B cell (primary cell): ENCODE results near the gene TAS2R3. TPM values are rescaled to one million over a fixed set of nuclear protein-coding genes. Genes with fewer than 3 reads are reported as not detected.

Source experiments
- ATAC-seq: fragments of 200-7000 bp; cut with Tn5 transposase; one replicate; pipeline ENCODE4 v1.10.0; 2021; ENCODE audit warnings: low read depth, mild to moderate bottlenecking, moderate number of reproducible peaks, moderate library complexity
- CTCF ChIA-PET: fragments of 350-600 bp; sonication (Branson Sonifier 250); formaldehyde crosslinking; loops from one replicate; lab custom pipeline; 2021; ENCODE audit warnings: antibody characterized with exemption, inconsistent platforms; lab: Charles Lee
- POLR2A ChIA-PET: fragments of 350-600 bp; sonication (Branson Sonifier 250); formaldehyde crosslinking; loops from one replicate; lab custom pipeline; 2021; ENCODE audit warnings: antibody characterized with exemption; lab: Charles Lee
- DNase-seq: peaks from one replicate; pipeline ENCODE4 v3.0.0; 2013
- H2AFZ ChIP-seq: 2 replicates; pipeline ENCODE4 v1.6.1; 2012; ENCODE audit warnings: mild to moderate bottlenecking, low read depth, low read length; ENCODE audit not compliant: insufficient read depth, poor library complexity, severe bottlenecking
- H3K27ac ChIP-seq, 2 donors: 1 replicate in 1 of 2; 2 replicates in 1 of 2; pipeline ENCODE4 v1.5.1; 2012 to 2013; ENCODE audit warnings: low read length in 2 of 2, mild to moderate bottlenecking in 2 of 2, moderate library complexity in 1 of 2
- H3K27me3 ChIP-seq, 4 experiments: fragments of 200-600 bp in 1 of 4; sonication (generic) in 1 of 4; replicated peaks in 1 of 4; 1 replicate in 2 of 4; 2 replicates in 2 of 4; pipeline versions ENCODE4 v1.6.1 to v1.7.0; 2013 to 2016; ENCODE audit warnings: low read length in 3 of 4, mild to moderate bottlenecking in 2 of 4, mixed read lengths in 1 of 4, moderate library complexity in 1 of 4; ENCODE audit not compliant: insufficient read depth in 4 of 4, control insufficient read depth in 3 of 4; ENCODE audit errors: control extremely low read depth in 1 of 4
- H3K36me3 ChIP-seq, 2 experiments: replicated peaks in 1 of 2; 1 replicate in 1 of 2; 2 replicates in 1 of 2; pipeline versions ENCODE4 v1.6.1 to v1.7.1; 2013; ENCODE audit warnings: low read length in 1 of 2; ENCODE audit not compliant: insufficient read depth in 2 of 2, control insufficient read depth in 1 of 2; ENCODE audit errors: control extremely low read depth in 1 of 2, extremely low read depth in 1 of 2
- H3K4me1 ChIP-seq, 2 donors: fragments of 200-600 bp in 1 of 2; sonication (generic) in 1 of 2; 1 replicate in 1 of 2; 2 replicates in 1 of 2; pipeline versions ENCODE4 v1.5.1 to v1.6.1; 2013 to 2017; ENCODE audit warnings: low read length in 2 of 2; ENCODE audit not compliant: control insufficient read depth in 2 of 2, insufficient read depth in 2 of 2
- H3K4me2 ChIP-seq: replicated peaks from 2 replicates; pipeline ENCODE3; 2012; ENCODE audit warnings: mild to moderate bottlenecking, low read depth, low read length; ENCODE audit not compliant: poor library complexity, severe bottlenecking
- H3K4me3 ChIP-seq, 5 experiments: fragments of 200-600 bp in 1 of 5; sonication (generic) in 1 of 5; 1 replicate in 3 of 5; 2 replicates in 2 of 5; pipeline versions ENCODE4 v1.5.1 to v1.7.0; 2011 to 2016; ENCODE audit warnings: low read length in 4 of 5, mild to moderate bottlenecking in 4 of 5, low read depth in 2 of 5, control low read depth in 1 of 5, moderate library complexity in 1 of 5; ENCODE audit not compliant: insufficient read depth in 1 of 5; ENCODE audit errors: control extremely low read depth in 1 of 5, extremely low read depth in 1 of 5
- H3K79me2 ChIP-seq: fragments of 200-600 bp; sonication (generic); one replicate; pipeline ENCODE4 v1.6.0; 2016; ENCODE audit warnings: low read length; ENCODE audit not compliant: control insufficient read depth, insufficient read depth
- H3K9ac ChIP-seq: fragments of 200-600 bp; sonication (generic); 2 replicates; pipeline ENCODE4 v1.6.1; 2017; ENCODE audit warnings: mild to moderate bottlenecking, low read length, moderate library complexity
- H3K9me3 ChIP-seq, 3 donors: one replicate each; pipeline versions ENCODE4 v1.6.1 to v1.7.1; 2013; ENCODE audit warnings: low read length in 2 of 3; ENCODE audit not compliant: control insufficient read depth in 2 of 3, insufficient read depth in 1 of 3; ENCODE audit errors: control extremely low read depth in 1 of 3
- H4K20me1 ChIP-seq: 2 replicates; pipeline ENCODE4 v1.6.0; 2012; ENCODE audit warnings: mild to moderate bottlenecking, low read length; ENCODE audit not compliant: insufficient read depth, control insufficient read depth, poor library complexity, severe bottlenecking
- H3K27ac Mint-ChIP-seq: one replicate; pipeline ENCODE4 v1.8.0; 2021; ENCODE audit warnings: mixed read lengths
- H3K27me3 Mint-ChIP-seq: one replicate; pipeline ENCODE4 v1.8.0; 2021; ENCODE audit warnings: mixed read lengths
- H3K4me1 Mint-ChIP-seq: one replicate; pipeline ENCODE4 v1.8.0; 2021; ENCODE audit warnings: mixed read lengths
- H3K4me3 Mint-ChIP-seq: one replicate; pipeline ENCODE4 v1.8.0; 2021; ENCODE audit warnings: mixed read lengths
- H3K9me3 Mint-ChIP-seq: one replicate; pipeline ENCODE4 v1.8.0; 2022; ENCODE audit warnings: mixed read lengths; ENCODE audit not compliant: insufficient read depth
- CTCF ChIP-seq: fragments of 200-600 bp; IDR thresholded peaks from one replicate; pipeline ENCODE4 v1.8.0; 2022; ENCODE audit warnings: antibody characterized with exemption, mild to moderate bottlenecking
- EZH2 ChIP-seq: IDR thresholded peaks from 2 replicates; pipeline ENCODE4 v1.6.1; 2012; ENCODE audit warnings: borderline replicate concordance, low read depth, mild to moderate bottlenecking, moderate library complexity, low read length; ENCODE audit not compliant: insufficient read depth, poor library complexity, severe bottlenecking
- whole genome bisulfite sequencing: methylation state at CpG from one replicate; pipeline ENCODE4 v1.1.5; 2013; ENCODE audit warnings: missing lambda C conversion rate; ENCODE audit not compliant: insufficient coverage; 5-methylcytosine and 5-hydroxymethylcytosine counted together
- intact Hi-C: fragments of 100-400 bp; cut with micrococcal nuclease; formaldehyde crosslinking; loops from one replicate; pipeline ENCODE4 v1.10.0; 2022
- polyA plus RNA-seq: library from polyadenylated mRNA; depleted of rRNA; stranded (reverse); fragments of >200 nt; gene quantifications from 2 replicates; pipeline ENCODE4 v1.2.3, GENCODE V29; 2012
- total RNA-seq, 2 donors: library from RNA; stranded (reverse); fragments of 120-200 nt in 1 of 2; gene quantifications; 1 replicate in 1 of 2; 2 replicates in 1 of 2; pipeline versions ENCODE4 v1.2.3 to v1.2.4, GENCODE V29; 2013 to 2022

The TAS2R3 gene
- total and polyA plus RNA-seq, 2 donors (not counting 1 experiment from before 2014, with no cell fraction given), result 8.6 TPM; not detected in 1

- no CpG with 5 or more reads among the region's 1 CpG for WGBS
- TF ChIP-seq EZH2 (no peak), CTCF (no peak)
- Histone ChIP-seq H3K4me2 (no peak overlapping the region), H3K27me3 (no peaks in the 10 kb centered on the region), H3K36me3 (peaks cover 21 to 64% of the 10 kb centered on the region in 2 experiments), H4K20me1 (peaks cover 6% of the 10 kb centered on the region), H3K27ac (no peak overlapping the region), H3K9ac (no peak overlapping the region), H3K4me1 (peaks cover 16 to 18% of the 10 kb centered on the region in 2 donors), H3K9me3 (no peaks in the 10 kb centered on the region), H2AFZ (no peak overlapping the region), H3K4me3 (no peak overlapping the region), H3K79me2 (peaks cover 27% of the 10 kb centered on the region)
- Mint-ChIP-seq H3K4me3 (no peak overlapping the region), H3K27me3 (no peaks in the 10 kb centered on the region), H3K27ac (no peak overlapping the region), H3K4me1 (peaks cover 35% of the 10 kb centered on the region), H3K9me3 (no peaks in the 10 kb centered on the region)
- no peak for DNase-seq
- ChIA-PET POLR2A (no interaction called here), CTCF (interaction anchor here (1.0 to 1.1 kb wide), 2 partner anchors 12 to 92 kb away, joined by 4 read pairs; no protein-coding TSS in a partner anchor)
- ATAC-seq, result no peak
- intact Hi-C loops, result no loop called here
Measured at GRCh38 chr7:141742229-141742628, 21.7 kb upstream of the TAS2R3 start.

DNA sequence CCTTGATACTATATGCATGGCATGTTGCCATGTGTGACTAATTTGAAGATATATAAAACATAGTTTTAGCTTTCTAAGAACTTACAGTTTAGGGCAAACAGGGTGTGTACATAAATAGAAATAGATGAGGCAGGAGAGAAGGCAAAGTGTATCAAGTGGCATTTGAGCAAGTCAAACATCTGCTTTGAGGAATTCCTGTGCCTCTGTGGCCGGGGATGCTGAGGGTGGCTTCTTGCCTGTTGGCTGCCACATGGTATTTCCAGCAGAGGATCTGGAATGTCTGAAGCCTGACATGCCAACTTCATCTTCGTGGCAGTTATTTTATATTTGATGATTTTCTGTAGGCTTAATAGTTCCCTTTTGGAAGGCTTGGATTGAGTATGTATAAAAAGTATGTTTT is 19.8 kb upstream of the TAS2R3 start:
- H3K4me1 Mint-ChIP-seq, result peaks cover 18% of the 10 kb centered on the region
- Histone ChIP-seq H3K9ac (no peak overlapping the region), H3K9me3 (no peaks in the 10 kb centered on the region), H3K4me1 (peaks cover 8 to 9% of the 10 kb centered on the region in 2 donors), H3K36me3 (peaks cover 27 to 78% of the 10 kb centered on the region in 2 experiments), H3K79me2 (peaks cover 10% of the 10 kb centered on the region), H3K27ac (no peak overlapping the region), H3K27me3 (no peaks in the 10 kb centered on the region), H2AFZ (no peak overlapping the region), H3K4me3 (no peak overlapping the region), H3K4me2 (no peak overlapping the region), H4K20me1 (peaks cover 6% of the 10 kb centered on the region)
- CTCF ChIA-PET, result no interaction called here
- no peaks in the 10 kb centered on the region for H3K27me3 Mint-ChIP-seq
- TF ChIP-seq CTCF (no peak), EZH2 (no peak)
- no peak for ATAC-seq
- intact Hi-C loops, result no loop called here
- WGBS, result 100% methylated on average over 1 of the region's 2 CpGs
- DNase-seq, result no peak
- H3K27ac Mint-ChIP-seq, result no peak overlapping the region
- H3K9me3 Mint-ChIP-seq, result no peaks in the 10 kb centered on the region
- H3K4me3 Mint-ChIP-seq, result no peak overlapping the region
- POLR2A ChIA-PET, result no interaction called here
